ENCODE measurements around the gene DNAH8. TPM values are rescaled to one million over a fixed set of nuclear protein-coding genes. Genes with fewer than 3 reads are reported as not detected.

Gene DNAH8
- total RNA-seq, 4 donors from 2014 or later = not detected

GRCh38 chr6:38976801-38977500, 261.8 kb downstream of the DNAH8 start:
- no peak overlapping the region for H3K27ac ChIP-seq
- ATAC-seq (no peak), DNase-seq (no peak)
- H3K27me3 ChIP-seq = peaks cover 0 to 20% (median 6%) of the 10 kb centered on the region in 3 donors
- H3K4me1 ChIP-seq = no peaks in the 10 kb centered on the region
- H3K4me3 ChIP-seq = no peak overlapping the region
- no peaks in the 10 kb centered on the region for H3K9me3 ChIP-seq
- intact Hi-C loops (cut with DNase I; ENCODE audit: low total_unique reads) (no loop called here), in situ Hi-C loops (cut with MboI; ENCODE audit: low sequenced_read_pairs in 4 of 4) (loop anchor here in 3 of 4 donors (10.0 to 25.0 kb wide), 2 partner anchors 328 to 335 kb away; partner anchors contain the start of genes KCNK16 (in 2 of the 3) and KCNK17 (in 2 of the 3))
- TF ChIP-seq POLR2A (IDR thresholded peaks at IDR 0.05) = no peak
- TF ChIP-seq, protein P1, sequence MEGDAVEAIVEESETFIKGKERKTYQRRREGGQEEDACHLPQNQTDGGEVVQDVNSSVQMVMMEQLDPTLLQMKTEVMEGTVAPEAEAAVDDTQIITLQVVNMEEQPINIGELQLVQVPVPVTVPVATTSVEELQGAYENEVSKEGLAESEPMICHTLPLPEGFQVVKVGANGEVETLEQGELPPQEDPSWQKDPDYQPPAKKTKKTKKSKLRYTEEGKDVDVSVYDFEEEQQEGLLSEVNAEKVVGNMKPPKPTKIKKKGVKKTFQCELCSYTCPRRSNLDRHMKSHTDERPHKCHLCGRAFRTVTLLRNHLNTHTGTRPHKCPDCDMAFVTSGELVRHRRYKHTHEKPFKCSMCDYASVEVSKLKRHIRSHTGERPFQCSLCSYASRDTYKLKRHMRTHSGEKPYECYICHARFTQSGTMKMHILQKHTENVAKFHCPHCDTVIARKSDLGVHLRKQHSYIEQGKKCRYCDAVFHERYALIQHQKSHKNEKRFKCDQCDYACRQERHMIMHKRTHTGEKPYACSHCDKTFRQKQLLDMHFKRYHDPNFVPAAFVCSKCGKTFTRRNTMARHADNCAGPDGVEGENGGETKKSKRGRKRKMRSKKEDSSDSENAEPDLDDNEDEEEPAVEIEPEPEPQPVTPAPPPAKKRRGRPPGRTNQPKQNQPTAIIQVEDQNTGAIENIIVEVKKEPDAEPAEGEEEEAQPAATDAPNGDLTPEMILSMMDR (IDR thresholded peaks at IDR 0.05 in 4 of 5, conservative IDR thresholded peaks at IDR 0.05 in 1 of 5) = no peak
- H3K36me3 ChIP-seq = no peaks in the 10 kb centered on the region

GRCh38 chr6:38978139-38978704, 263.1 kb downstream of the DNAH8 start:
- TF ChIP-seq, protein P1 (IDR thresholded peaks at IDR 0.05 in 4 of 5, conservative IDR thresholded peaks at IDR 0.05 in 1 of 5) = no peak
- TF ChIP-seq POLR2A (IDR thresholded peaks at IDR 0.05) = no peak
- ATAC-seq = no peak
- Histone ChIP-seq H3K9me3 (no peaks in the 10 kb centered on the region), H3K27ac (no peak overlapping the region), H3K4me1 (no peaks in the 10 kb centered on the region), H3K4me3 (no peak overlapping the region), H3K36me3 (no peaks in the 10 kb centered on the region), H3K27me3 (peaks cover 0 to 23% (median 14%) of the 10 kb centered on the region in 3 donors)
- DNase-seq = no peak
- intact Hi-C loops (cut with DNase I; ENCODE audit: low total_unique reads) = no loop called here
- in situ Hi-C loops (cut with MboI; ENCODE audit: low sequenced_read_pairs in 4 of 4) = loop anchor here in 3 of 4 donors (10.0 to 25.0 kb wide), 2 partner anchors 327 to 334 kb away; partner anchors contain the start of genes KCNK16 (in 2 of the 3) and KCNK17 (in 2 of the 3)

GRCh38 chr6:38982470-38982869, 267.4 kb downstream of the DNAH8 start:
- intact Hi-C loops (cut with DNase I; ENCODE audit: low total_unique reads) = no loop called here
- Histone ChIP-seq H3K27me3 (peaks cover 0 to 33% (median 18%) of the 10 kb centered on the region in 3 donors), H3K4me1 (no peaks in the 10 kb centered on the region), H3K36me3 (no peaks in the 10 kb centered on the region), H3K4me3 (no peak overlapping the region), H3K9me3 (no peaks in the 10 kb centered on the region), H3K27ac (no peak overlapping the region)
- no peak for ATAC-seq
- TF ChIP-seq, protein P1 (IDR thresholded peaks at IDR 0.05 in 4 of 5, conservative IDR thresholded peaks at IDR 0.05 in 1 of 5) = no peak
- TF ChIP-seq POLR2A (IDR thresholded peaks at IDR 0.05) = no peak
- DNase-seq = no peak
- in situ Hi-C loops (cut with MboI; ENCODE audit: low sequenced_read_pairs in 4 of 4) = loop anchor here in 2 of 4 donors (25.0 kb wide), 1 partner anchor 330 kb away; the partner anchor contains the start of genes KCNK16 (in 2 of the 2) and KCNK17 (in 2 of the 2)

DNA sequence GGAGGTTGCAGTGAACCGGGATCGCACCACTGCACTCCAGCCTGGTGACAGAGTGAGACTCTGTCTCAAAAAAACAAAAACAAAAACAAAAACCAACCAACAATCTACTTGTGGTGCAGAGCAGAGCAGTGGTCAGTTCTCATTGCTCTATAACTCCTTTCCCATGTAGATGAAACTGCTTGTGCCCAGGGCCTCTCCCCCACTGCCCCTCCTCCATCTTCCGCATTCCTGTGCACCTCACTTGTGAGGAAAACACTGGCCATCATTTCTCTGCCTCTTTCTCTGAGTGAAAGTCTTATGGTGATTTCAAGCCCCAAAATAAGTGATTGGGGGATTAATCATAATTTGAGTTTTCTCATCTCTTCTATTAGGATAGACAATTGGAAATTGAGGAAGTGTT, 269.6 kb downstream of the DNAH8 start:
- H3K4me1 ChIP-seq = no peaks in the 10 kb centered on the region
- no peak for DNase-seq
- H3K9me3 ChIP-seq = no peaks in the 10 kb centered on the region
- TF ChIP-seq, protein P1 (IDR thresholded peaks at IDR 0.05 in 4 of 5, conservative IDR thresholded peaks at IDR 0.05 in 1 of 5) = no peak
- no peak for TF ChIP-seq POLR2A (IDR thresholded peaks at IDR 0.05)
- in situ Hi-C loops (cut with MboI; ENCODE audit: low sequenced_read_pairs in 4 of 4) = loop anchor here in 2 of 4 donors (25.0 kb wide), 1 partner anchor 328 kb away; the partner anchor contains the start of genes KCNK16 (in 2 of the 2) and KCNK17 (in 2 of the 2)
- ATAC-seq = no peak
- intact Hi-C loops (cut with DNase I; ENCODE audit: low total_unique reads) = no loop called here
- no peaks in the 10 kb centered on the region for H3K36me3 ChIP-seq
- H3K27ac ChIP-seq = no peak overlapping the region
- no peak overlapping the region for H3K4me3 ChIP-seq
- H3K27me3 ChIP-seq = peaks cover 0 to 28% (median 18%) of the 10 kb centered on the region in 3 donors

All from gastrocnemius medialis (tissue), 4 donors.